SU-DHL-6 (cell line): ENCODE results near the gene DYNLT2.

ENCODE experiments used
- H2AFZ ChIP-seq: fragments of 200-600 bp; sonication (generic); 2 replicates; pipeline ENCODE4 v1.6.1; 2014; ENCODE audit warnings: low read depth, mild to moderate bottlenecking, moderate library complexity, mixed read lengths, antibody characterized with exemption, low read length; ENCODE audit not compliant: severe bottlenecking
- H3F3A ChIP-seq: fragments of 200-600 bp; shearing (Covaris generic); 2 replicates; pipeline ENCODE4 v1.6.0; 2016; ENCODE audit warnings: antibody characterized with exemption, mild to moderate bottlenecking; ENCODE audit not compliant: insufficient read depth
- H3K27ac ChIP-seq: fragments of 200-600 bp; sonication (generic); 2 replicates; pipeline ENCODE4 v1.5.1; 2016; ENCODE audit warnings: low read depth, mild to moderate bottlenecking, low read length, moderate library complexity, mixed read lengths
- H3K27me3 ChIP-seq: fragments of 200-600 bp; sonication (generic), shearing (Covaris generic); 2 replicates; pipeline ENCODE4 v1.6.0; 2014; ENCODE audit warnings: mild to moderate bottlenecking, low read length
- H3K36me3 ChIP-seq: fragments of 200-600 bp; sonication (generic); 2 replicates; pipeline ENCODE4 v1.6.1; 2014; ENCODE audit warnings: mild to moderate bottlenecking, low read length, mixed read lengths
- H3K4me2 ChIP-seq: fragments of 300-600, 200-600 bp; shearing (Covaris generic), sonication (generic); 2 replicates; pipeline ENCODE4 v1.6.0; 2014; ENCODE audit warnings: low read length, low read depth, mild to moderate bottlenecking; ENCODE audit not compliant: poor library complexity, severe bottlenecking
- H3K4me3 ChIP-seq: fragments of 200-600 bp; sonication (generic); 2 replicates; pipeline ENCODE4 v1.5.1; 2014; ENCODE audit warnings: antibody characterized with exemption, low read length, mild to moderate bottlenecking, mixed read lengths; ENCODE audit not compliant: insufficient read depth, poor library complexity, severe bottlenecking
- H3K79me2 ChIP-seq: fragments of 200-600 bp; sonication (generic); 2 replicates; pipeline ENCODE4 v1.6.1; 2014; ENCODE audit warnings: mild to moderate bottlenecking, low read length, moderate library complexity; ENCODE audit not compliant: insufficient read depth
- H3K9ac ChIP-seq: fragments of 200-600 bp; sonication (generic); 2 replicates; pipeline ENCODE4 v1.7.0; 2014; ENCODE audit warnings: mild to moderate bottlenecking, low read length
- H3K9me2 ChIP-seq: fragments of 200-600 bp; sonication (generic); replicated peaks from 2 replicates; pipeline ENCODE4 v1.6.1; 2014; ENCODE audit warnings: low read length; ENCODE audit not compliant: insufficient read depth
- H3K9me3 ChIP-seq: fragments of 200-600 bp; sonication (generic); 2 replicates; pipeline ENCODE4 v1.6.1; 2014; ENCODE audit warnings: low read length, mixed read lengths; ENCODE audit not compliant: insufficient read depth
- H4K20me1 ChIP-seq: fragments of 200-600 bp; sonication (generic); 2 replicates; pipeline ENCODE4 v1.6.1; 2014; ENCODE audit warnings: low read depth, mild to moderate bottlenecking, antibody characterized with exemption, low read length, moderate library complexity, mixed read lengths
- CTCF ChIP-seq: fragments of 200-600 bp; sonication (generic); IDR thresholded peaks from one replicate; pipeline ENCODE4 v1.5.1; 2017; ENCODE audit warnings: antibody characterized with exemption, mild to moderate bottlenecking, low read length, moderate library complexity; ENCODE audit not compliant: insufficient read depth, poor library complexity, severe bottlenecking
- EZH2phosphoT487 ChIP-seq: fragments of 200-600 bp; sonication (generic), shearing (Covaris generic); conservative IDR thresholded peaks from 2 replicates; pipeline ENCODE4 v1.6.1; 2018; ENCODE audit warnings: mild to moderate bottlenecking, antibody characterized with exemption, low read length, moderate library complexity, mixed read lengths

The DYNLT2 gene

GRCh38 chr6:169763308-169763707 is 11.9 kb upstream of the DYNLT2 start:
- Histone ChIP-seq H3K79me2 (no peaks in the 10 kb centered on the region), H3K27ac (no peak overlapping the region), H4K20me1 (no peaks in the 10 kb centered on the region), H3K36me3 (no peaks in the 10 kb centered on the region), H3K4me2 (no peak overlapping the region), H2AFZ (no peak overlapping the region), H3K9ac (no peak overlapping the region), H3K9me2 (no peaks in the 10 kb centered on the region), H3K9me3 (no peaks in the 10 kb centered on the region), H3K27me3 (no peaks in the 10 kb centered on the region), H3K4me3 (no peak overlapping the region), H3F3A (no peaks in the 10 kb centered on the region)
- TF ChIP-seq EZH2phosphoT487 (no peak), CTCF (no peak)

GRCh38 chr6:169755162-169755561 is 3.8 kb upstream of the DYNLT2 start:
- H3K36me3 ChIP-seq, result no peaks in the 10 kb centered on the region
- no peaks in the 10 kb centered on the region for H3K9me3 ChIP-seq
- H3K79me2 ChIP-seq, result peaks cover 10% of the 10 kb centered on the region
- no peak overlapping the region for H2AFZ ChIP-seq
- no peak for TF ChIP-seq CTCF
- TF ChIP-seq EZH2phosphoT487, result no peak
- H3K4me3 ChIP-seq, result no peak overlapping the region
- no peaks in the 10 kb centered on the region for H4K20me1 ChIP-seq
- no peaks in the 10 kb centered on the region for H3K9me2 ChIP-seq
- no peak overlapping the region for H3K4me2 ChIP-seq
- no peaks in the 10 kb centered on the region for H3K27me3 ChIP-seq
- H3F3A ChIP-seq, result 0 out of 2 replicates have a peak, but pooled peaks cover 5% of the 10 kb centered on the region
- no peak overlapping the region for H3K27ac ChIP-seq
- no peak overlapping the region for H3K9ac ChIP-seq

- Histone ChIP-seq H3K4me3 (peak overlapping the region; percentile 69), H3K9ac (peak overlapping the region; percentile 81), H4K20me1 (no peaks in the 10 kb centered on the region), H3K4me2 (peak overlapping the region; percentile 82), H3K27me3 (no peaks in the 10 kb centered on the region), H3F3A (0 out of 2 replicates have a peak, but pooled peaks cover 13% of the 10 kb centered on the region), H2AFZ (peak overlapping the region; percentile 44), H3K79me2 (peaks cover 17% of the 10 kb centered on the region), H3K9me3 (no peaks in the 10 kb centered on the region), H3K36me3 (0 out of 2 replicates have a peak, but pooled peaks cover 5% of the 10 kb centered on the region), H3K27ac (peak overlapping the region; percentile 66), H3K9me2 (no peaks in the 10 kb centered on the region)
- TF ChIP-seq EZH2phosphoT487 (no peak), CTCF (no peak)
These were observed 777 bp upstream of the DYNLT2 start for GRCh38 chr6:169752074-169752623.
